AG04450 (cell line): ENCODE data around the gene NCEH1. TPM values are rescaled to one million over a fixed set of nuclear protein-coding genes. Genes with fewer than 3 reads are reported as not detected.

Source experiments
- CTCF ChIA-PET: fragments of 300-600, 350-600 bp; formaldehyde crosslinking; extraction: SDS; loops from one replicate; lab custom pipeline; 2022; ENCODE audit warnings: antibody characterized with exemption, inconsistent platforms; lab: Charles Lee
- POLR2A ChIA-PET: fragments of 350-600 bp; formaldehyde crosslinking; extraction: SDS; loops from one replicate; lab custom pipeline; 2021; ENCODE audit warnings: antibody characterized with exemption, inconsistent platforms; lab: Yijun Ruan, JAX
- DNase-seq: peaks from one replicate; pipeline ENCODE4 v3.0.0-alpha.2; 2011; ENCODE audit warnings: low read depth, low spot score
- H3K27ac ChIP-seq: one replicate; pipeline ENCODE4 v1.5.1; 2012; ENCODE audit warnings: low read depth, low read length, control low read depth
- H3K27me3 ChIP-seq: one replicate; pipeline ENCODE4 v1.6.0; 2012; ENCODE audit warnings: low read length; ENCODE audit not compliant: control insufficient read depth, insufficient read depth
- H3K4me3 ChIP-seq: 2 replicates; pipeline ENCODE4 v1.5.1; 2011; ENCODE audit warnings: mild to moderate bottlenecking, low read depth, low read length, control low read depth
- H3K9me3 ChIP-seq: 2 replicates; pipeline ENCODE4 v1.5.1; 2012; ENCODE audit warnings: low read length; ENCODE audit not compliant: control insufficient read depth, insufficient read depth
- polyA plus RNA-seq: library from polyadenylated mRNA; depleted of rRNA; stranded (reverse); fragments of >200 nt; gene quantifications from 2 replicates; pipeline ENCODE4 v1.2.3, GENCODE V29; 2011
- TF ChIP-seq, protein P1 (sequence below): IDR thresholded peaks from 2 replicates; pipeline ENCODE4 v1.5.1; 2011; ENCODE audit warnings: low read depth, low read length, control low read depth, inconsistent platforms

NCEH1 gene
- polyA plus RNA-seq, 1 experiment: 14.6 TPM

DNA sequence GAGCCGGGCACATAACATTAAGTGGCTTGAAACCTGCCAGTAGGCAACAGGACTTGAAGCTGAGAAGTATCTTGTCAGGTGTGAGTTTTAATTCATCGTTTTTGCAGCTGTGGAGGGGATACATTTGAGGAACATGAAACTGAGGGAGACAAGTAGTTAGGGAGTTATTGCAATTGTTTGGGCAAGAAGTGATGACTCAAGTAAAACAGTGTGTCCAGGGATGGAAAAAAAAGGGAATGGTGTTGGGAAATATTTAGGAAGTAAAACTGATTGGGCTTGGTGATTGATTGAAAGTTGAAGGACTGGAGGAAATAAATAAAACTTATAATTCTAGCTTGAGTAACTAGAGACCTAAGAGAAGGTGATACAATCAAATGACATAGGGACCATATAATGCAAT is 85.5 kb downstream of the NCEH1 start:
- Histone ChIP-seq H3K9me3 (no peaks in the 10 kb centered on the region; the same call in 1 of the 2 replicates), H3K27me3 (no peaks in the 10 kb centered on the region), H3K27ac (no peak overlapping the region), H3K4me3 (no peak overlapping the region)
- ChIA-PET POLR2A (no interaction called here), CTCF (interaction anchor here (0.8 to 2.3 kb wide), 5 partner anchors 29 to 47 kb away, joined by 3 to 15 read pairs (median 4); no protein-coding TSS in a partner anchor)
- no peak for DNase-seq
- TF ChIP-seq, protein P1, sequence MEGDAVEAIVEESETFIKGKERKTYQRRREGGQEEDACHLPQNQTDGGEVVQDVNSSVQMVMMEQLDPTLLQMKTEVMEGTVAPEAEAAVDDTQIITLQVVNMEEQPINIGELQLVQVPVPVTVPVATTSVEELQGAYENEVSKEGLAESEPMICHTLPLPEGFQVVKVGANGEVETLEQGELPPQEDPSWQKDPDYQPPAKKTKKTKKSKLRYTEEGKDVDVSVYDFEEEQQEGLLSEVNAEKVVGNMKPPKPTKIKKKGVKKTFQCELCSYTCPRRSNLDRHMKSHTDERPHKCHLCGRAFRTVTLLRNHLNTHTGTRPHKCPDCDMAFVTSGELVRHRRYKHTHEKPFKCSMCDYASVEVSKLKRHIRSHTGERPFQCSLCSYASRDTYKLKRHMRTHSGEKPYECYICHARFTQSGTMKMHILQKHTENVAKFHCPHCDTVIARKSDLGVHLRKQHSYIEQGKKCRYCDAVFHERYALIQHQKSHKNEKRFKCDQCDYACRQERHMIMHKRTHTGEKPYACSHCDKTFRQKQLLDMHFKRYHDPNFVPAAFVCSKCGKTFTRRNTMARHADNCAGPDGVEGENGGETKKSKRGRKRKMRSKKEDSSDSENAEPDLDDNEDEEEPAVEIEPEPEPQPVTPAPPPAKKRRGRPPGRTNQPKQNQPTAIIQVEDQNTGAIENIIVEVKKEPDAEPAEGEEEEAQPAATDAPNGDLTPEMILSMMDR: no peak

GRCh38 chr3:172624999-172625398 is 85.9 kb downstream of the NCEH1 start:
- no peaks in the 10 kb centered on the region for H3K27me3 ChIP-seq
- H3K9me3 ChIP-seq: no peaks in the 10 kb centered on the region; the same call in 1 of the 2 replicates
- ChIA-PET CTCF (interaction anchor here (0.8 to 3.1 kb wide), 6 partner anchors 9 to 48 kb away, joined by 3 to 15 read pairs (median 6); no protein-coding TSS in a partner anchor), POLR2A (no interaction called here)
- TF ChIP-seq, protein P1: no peak
- no peak overlapping the region for H3K4me3 ChIP-seq
- no peak overlapping the region for H3K27ac ChIP-seq
- DNase-seq: no peak

- no peak overlapping the region for H3K27ac ChIP-seq
- no peaks in the 10 kb centered on the region for H3K27me3 ChIP-seq
- DNase-seq: no peak
- no peak overlapping the region for H3K4me3 ChIP-seq
- TF ChIP-seq, protein P1: peak; percentile 67
- H3K9me3 ChIP-seq: no peaks in the 10 kb centered on the region; the same call in 1 of the 2 replicates
- ChIA-PET CTCF (interaction anchor here (0.6 to 3.1 kb wide), 54 partner anchors 9 to 1753 kb away, joined by 3 to 48 read pairs (median 4); partner anchors contain the start of gene RPL22L1), POLR2A (interaction anchor here (0.7 to 1.2 kb wide), 2 partner anchors 127 to 315 kb away, joined by 5 to 9 read pairs; partner anchors contain the start of gene ECT2)
Measured at GRCh38 chr3:172622916-172623700, 87.8 kb downstream of the NCEH1 start.

- Histone ChIP-seq H3K4me3 (no peak overlapping the region), H3K27ac (no peak overlapping the region), H3K9me3 (no peaks in the 10 kb centered on the region), H3K27me3 (no peaks in the 10 kb centered on the region)
- CTCF ChIA-PET: interaction anchor here (0.9 to 3.1 kb wide), 21 partner anchors 9 to 324 kb away, joined by 3 to 48 read pairs (median 7); no protein-coding TSS in a partner anchor
- DNase-seq: no peak
- TF ChIP-seq, protein P1: no peak
- POLR2A ChIA-PET: no interaction called here
Measured at GRCh38 chr3:172622156-172622555, 88.7 kb downstream of the NCEH1 start.

GRCh38 chr3:172617976-172618375 is 92.9 kb downstream of the NCEH1 start:
- no peaks in the 10 kb centered on the region for H3K27me3 ChIP-seq
- CTCF ChIA-PET: interaction anchor here (1.0 to 3.2 kb wide), 2 partner anchors 22 to 141 kb away, joined by 3 to 13 read pairs; no protein-coding TSS in a partner anchor
- TF ChIP-seq, protein P1: no peak
- peaks cover 22% of the 10 kb centered on the region for H3K9me3 ChIP-seq
- DNase-seq: no peak
- H3K4me3 ChIP-seq: no peak overlapping the region
- POLR2A ChIA-PET: no interaction called here
- H3K27ac ChIP-seq: no peak overlapping the region
